ENCODE measurements around the gene RXRA.
"Not testable (repeated sequence)": the region's sequence is repeated elsewhere in the genome, so short reads cannot be mapped to it uniquely, and the experiment has no call there.

RXRA gene

GRCh38 chr9:134307674-134308638 lies 18.3 kb upstream of the RXRA start:
- in situ Hi-C loops (cut with MboI; ENCODE audit: low sequenced_read_pairs): no loop called here

- in situ Hi-C loops (cut with MboI; ENCODE audit: low sequenced_read_pairs): not testable (repeated sequence)
Measured at GRCh38 chr9:134308639-134309220, 17.5 kb upstream of the RXRA start.

- in situ Hi-C loops (cut with MboI; ENCODE audit: low sequenced_read_pairs): no loop called here
Measured at GRCh38 chr9:134313470-134313869, 12.8 kb upstream of the RXRA start.

GRCh38 chr9:134314039-134314949 lies 12.0 kb upstream of the RXRA start:
- in situ Hi-C loops (cut with MboI; ENCODE audit: low sequenced_read_pairs): no loop called here

GRCh38 chr9:134314950-134315715 lies 11.1 kb upstream of the RXRA start:
- in situ Hi-C loops (cut with MboI; ENCODE audit: low sequenced_read_pairs): no loop called here

- in situ Hi-C loops (cut with MboI; ENCODE audit: low sequenced_read_pairs): no loop called here
Measured at GRCh38 chr9:134315716-134316448, 10.4 kb upstream of the RXRA start.

GRCh38 chr9:134316449-134317160 lies 9.7 kb upstream of the RXRA start:
- in situ Hi-C loops (cut with MboI; ENCODE audit: low sequenced_read_pairs): no loop called here

GRCh38 chr9:134317400-134317789 lies 8.9 kb upstream of the RXRA start:
- in situ Hi-C loops (cut with MboI; ENCODE audit: low sequenced_read_pairs): no loop called here

- in situ Hi-C loops (cut with MboI; ENCODE audit: low sequenced_read_pairs): no loop called here
Measured at GRCh38 chr9:134317790-134318414, 8.4 kb upstream of the RXRA start.

- in situ Hi-C loops (cut with MboI; ENCODE audit: low sequenced_read_pairs): no loop called here
Measured at GRCh38 chr9:134318481-134318891, 7.8 kb upstream of the RXRA start.

GRCh38 chr9:134318941-134319305 lies 7.3 kb upstream of the RXRA start:
- in situ Hi-C loops (cut with MboI; ENCODE audit: low sequenced_read_pairs): no loop called here

GRCh38 chr9:134319306-134320125 lies 6.7 kb upstream of the RXRA start:
- in situ Hi-C loops (cut with MboI; ENCODE audit: low sequenced_read_pairs): no loop called here

GRCh38 chr9:134320126-134320867 lies 6.0 kb upstream of the RXRA start:
- in situ Hi-C loops (cut with MboI; ENCODE audit: low sequenced_read_pairs): no loop called here

GRCh38 chr9:134320868-134321471 lies 5.3 kb upstream of the RXRA start:
- in situ Hi-C loops (cut with MboI; ENCODE audit: low sequenced_read_pairs): no loop called here

GRCh38 chr9:134321531-134321930 lies 4.7 kb upstream of the RXRA start:
- in situ Hi-C loops (cut with MboI; ENCODE audit: low sequenced_read_pairs): no loop called here

GRCh38 chr9:134321946-134322741 lies 4.1 kb upstream of the RXRA start:
- in situ Hi-C loops (cut with MboI; ENCODE audit: low sequenced_read_pairs): no loop called here
